ENCODE measurements around the gene NUDT5.

DNA sequence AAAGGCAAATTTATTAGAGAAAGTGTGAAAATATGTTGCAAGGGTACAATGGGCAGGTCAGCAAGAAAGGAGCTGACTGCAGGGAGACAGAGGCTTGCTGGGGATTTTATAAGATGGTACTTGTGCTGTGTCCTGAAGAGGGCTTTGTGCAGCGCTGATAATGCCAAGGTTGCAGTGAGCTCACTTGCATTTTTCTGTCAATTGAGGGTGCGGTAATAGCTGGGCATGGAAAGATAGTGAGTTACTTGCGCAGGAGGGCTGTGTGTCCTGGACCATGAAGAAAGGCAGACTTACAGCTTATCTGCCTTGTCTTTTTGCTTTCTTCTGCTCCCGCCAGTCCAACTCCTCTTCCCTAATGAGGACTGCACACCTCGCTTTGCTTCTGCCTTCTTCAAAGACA is 12.8 kb upstream of the NUDT5 start:
- TF ChIP-seq, protein P1, sequence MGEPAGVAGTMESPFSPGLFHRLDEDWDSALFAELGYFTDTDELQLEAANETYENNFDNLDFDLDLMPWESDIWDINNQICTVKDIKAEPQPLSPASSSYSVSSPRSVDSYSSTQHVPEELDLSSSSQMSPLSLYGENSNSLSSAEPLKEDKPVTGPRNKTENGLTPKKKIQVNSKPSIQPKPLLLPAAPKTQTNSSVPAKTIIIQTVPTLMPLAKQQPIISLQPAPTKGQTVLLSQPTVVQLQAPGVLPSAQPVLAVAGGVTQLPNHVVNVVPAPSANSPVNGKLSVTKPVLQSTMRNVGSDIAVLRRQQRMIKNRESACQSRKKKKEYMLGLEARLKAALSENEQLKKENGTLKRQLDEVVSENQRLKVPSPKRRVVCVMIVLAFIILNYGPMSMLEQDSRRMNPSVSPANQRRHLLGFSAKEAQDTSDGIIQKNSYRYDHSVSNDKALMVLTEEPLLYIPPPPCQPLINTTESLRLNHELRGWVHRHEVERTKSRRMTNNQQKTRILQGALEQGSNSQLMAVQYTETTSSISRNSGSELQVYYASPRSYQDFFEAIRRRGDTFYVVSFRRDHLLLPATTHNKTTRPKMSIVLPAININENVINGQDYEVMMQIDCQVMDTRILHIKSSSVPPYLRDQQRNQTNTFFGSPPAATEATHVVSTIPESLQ (CRISPR knock-in tag; conservative IDR thresholded peaks at IDR 0.05): no peak
- TF ChIP-seq, protein P2, sequence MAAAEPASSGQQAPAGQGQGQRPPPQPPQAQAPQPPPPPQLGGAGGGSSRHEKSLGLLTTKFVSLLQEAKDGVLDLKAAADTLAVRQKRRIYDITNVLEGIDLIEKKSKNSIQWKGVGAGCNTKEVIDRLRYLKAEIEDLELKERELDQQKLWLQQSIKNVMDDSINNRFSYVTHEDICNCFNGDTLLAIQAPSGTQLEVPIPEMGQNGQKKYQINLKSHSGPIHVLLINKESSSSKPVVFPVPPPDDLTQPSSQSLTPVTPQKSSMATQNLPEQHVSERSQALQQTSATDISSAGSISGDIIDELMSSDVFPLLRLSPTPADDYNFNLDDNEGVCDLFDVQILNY (CRISPR knock-in tag; conservative IDR thresholded peaks at IDR 0.05): no peak
- TF ChIP-seq RAD21 (CRISPR knock-in tag; IDR thresholded peaks at IDR 0.05) (no peak), IRF2 (CRISPR knock-in tag; IDR thresholded peaks at IDR 0.05) (no peak), ZNF446 (CRISPR knock-in tag; IDR thresholded peaks at IDR 0.05) (no peak), ETV5 (CRISPR knock-in tag; IDR thresholded peaks at IDR 0.05; ENCODE audit: borderline replicate concordance) (no peak), MYC (CRISPR knock-in tag; IDR thresholded peaks at IDR 0.05; ENCODE audit: borderline replicate concordance) (no peak), BHLHE40 (IDR thresholded peaks at IDR 0.05; ENCODE audit: low read length) (no peak), NFE2L2 (IDR thresholded peaks at IDR 0.05; ENCODE audit: low read length) (no peak), ZNF24 (IDR thresholded peaks at IDR 0.05) (no peak), FOSL2 (CRISPR knock-in tag; IDR thresholded peaks at IDR 0.05) (no peak)
- TF ChIP-seq, protein P3, sequence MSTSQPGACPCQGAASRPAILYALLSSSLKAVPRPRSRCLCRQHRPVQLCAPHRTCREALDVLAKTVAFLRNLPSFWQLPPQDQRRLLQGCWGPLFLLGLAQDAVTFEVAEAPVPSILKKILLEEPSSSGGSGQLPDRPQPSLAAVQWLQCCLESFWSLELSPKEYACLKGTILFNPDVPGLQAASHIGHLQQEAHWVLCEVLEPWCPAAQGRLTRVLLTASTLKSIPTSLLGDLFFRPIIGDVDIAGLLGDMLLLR (CRISPR knock-in tag; IDR thresholded peaks at IDR 0.05): no peak

Data from HepG2 (cell line).